GM18519 (cell line): Measurements from ENCODE around the gene TECPR2.

Experiments used
- ATAC-seq: cut with Tn5 transposase; IDR thresholded peaks from one replicate; pipeline ENCODE4 v1.9.1; 2021; ENCODE audit warnings: mild to moderate bottlenecking, moderate library complexity; ENCODE audit not compliant: unreplicated experiment, low FRiP score

TECPR2 gene

DNA sequence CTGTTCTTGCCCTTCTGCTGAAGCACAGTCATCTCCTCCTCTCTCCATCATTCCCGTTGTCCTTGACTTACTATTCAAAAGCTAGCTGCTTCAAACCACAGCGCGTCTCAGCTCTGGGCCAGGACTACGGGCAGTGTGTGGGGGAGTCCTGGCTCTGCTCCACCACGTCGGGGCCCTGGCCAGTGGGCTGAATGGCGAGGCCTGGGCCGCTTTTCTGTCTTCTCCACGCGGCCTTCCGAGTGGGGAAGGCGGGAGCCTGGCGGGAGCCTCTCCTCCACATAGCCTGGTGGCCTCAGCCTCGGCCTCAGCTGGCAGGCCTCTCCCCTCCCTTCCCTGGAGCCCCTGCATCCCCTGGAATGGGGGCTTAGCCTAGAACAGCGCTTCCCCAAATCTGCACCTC is 130.4 kb downstream of the TECPR2 start:
- ATAC-seq, result no peak

DNA sequence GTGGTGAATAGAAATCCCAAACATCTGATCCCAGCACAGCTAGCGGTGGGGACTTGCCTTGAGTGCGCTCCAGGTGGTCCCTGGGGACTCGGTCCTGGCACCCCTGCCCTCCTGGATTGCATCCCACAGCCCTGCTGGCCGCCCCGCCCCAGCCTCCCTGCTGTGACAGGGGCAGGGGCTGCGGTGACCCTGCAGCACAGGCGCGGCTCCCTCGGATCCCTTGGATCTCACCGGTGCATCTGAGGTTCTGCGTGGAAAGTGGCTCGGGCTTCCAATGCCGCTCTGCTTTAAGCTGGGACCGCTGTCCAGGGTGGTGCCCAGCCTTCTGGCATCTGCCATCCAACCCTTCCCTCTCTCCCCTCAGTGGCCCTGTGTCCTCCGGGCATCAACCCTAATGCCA is 130.8 kb downstream of the TECPR2 start:
- no peak for ATAC-seq

- no peak for ATAC-seq
Observed at GRCh38 chr14:102495491-102496330, 133.0 kb downstream of the TECPR2 start.

- no peak for ATAC-seq
Observed at GRCh38 chr14:102496331-102496691, 133.6 kb downstream of the TECPR2 start.

- no peak for ATAC-seq
Observed at GRCh38 chr14:102496958-102497744, 134.4 kb downstream of the TECPR2 start.

DNA sequence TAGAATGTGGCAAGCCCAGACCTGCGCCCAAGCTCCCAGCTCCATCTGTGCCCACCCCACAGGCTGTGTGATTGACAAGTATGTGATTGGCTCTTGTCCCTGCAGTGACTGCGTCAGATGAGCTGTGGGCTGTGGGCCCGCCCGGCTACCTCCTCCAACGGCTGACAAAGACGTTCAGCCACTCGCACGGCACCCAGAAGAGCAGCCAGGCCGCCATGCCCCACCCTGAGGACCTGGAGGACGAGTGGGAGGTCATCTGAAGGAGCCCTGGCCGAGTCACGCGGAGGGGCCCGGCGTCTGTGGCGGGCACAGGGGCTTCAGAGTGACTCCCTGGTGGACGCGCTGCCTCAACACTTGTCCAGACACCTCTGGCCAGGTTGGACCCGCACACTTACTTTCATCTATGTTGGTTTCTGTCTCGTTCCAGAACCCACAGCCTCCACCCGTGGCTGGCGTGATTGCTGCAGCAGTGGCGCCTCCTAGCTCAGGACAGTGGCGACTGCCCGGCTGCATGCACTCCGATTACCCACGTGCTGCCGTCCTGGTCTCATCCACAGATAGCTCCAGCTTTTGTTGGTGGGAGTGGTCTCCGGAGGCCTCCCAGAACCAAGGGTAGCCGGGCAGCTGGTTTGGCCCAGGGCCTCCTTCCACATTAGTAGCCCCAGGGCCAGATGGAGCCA is 135.4 kb downstream of the TECPR2 start:
- no peak for ATAC-seq

GRCh38 chr14:102498678-102499265 is 136.0 kb downstream of the TECPR2 start:
- no peak for ATAC-seq

DNA sequence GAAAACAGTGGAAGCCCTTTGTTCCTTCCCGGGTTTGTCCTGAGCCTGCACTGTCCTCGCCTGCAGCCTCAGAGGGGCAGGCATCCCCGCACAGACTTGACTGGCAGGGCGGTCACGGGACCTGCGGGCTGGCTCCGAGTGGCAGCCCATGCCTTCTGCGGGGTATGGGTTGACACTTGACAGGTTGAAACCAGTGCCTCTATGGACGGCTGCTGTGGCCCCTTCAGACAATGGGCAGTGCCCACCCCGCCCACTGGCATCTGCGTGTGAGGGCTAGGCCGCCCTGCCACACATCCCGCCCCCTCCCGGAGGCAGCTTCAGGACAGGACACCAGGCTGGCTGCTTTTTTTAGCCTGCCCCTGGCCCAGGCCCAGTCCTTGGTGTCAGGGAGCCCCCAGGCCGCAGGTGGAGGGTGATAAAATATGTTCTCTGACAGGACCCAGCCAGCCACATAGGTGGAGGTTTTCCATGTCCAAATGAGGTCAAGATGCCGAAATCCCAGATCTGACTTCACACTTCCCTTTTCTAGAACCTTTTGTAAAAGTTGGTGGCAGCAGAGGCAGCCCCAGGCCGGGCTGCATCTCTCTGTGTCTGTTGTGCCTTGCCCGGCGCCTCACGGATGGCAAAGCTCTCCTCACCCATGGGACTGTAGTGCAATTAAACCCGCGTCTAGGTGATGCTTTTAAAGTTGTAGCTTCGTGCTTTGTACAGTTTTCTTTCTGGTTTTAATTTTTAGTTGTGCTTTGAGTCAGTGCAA is 136.8 kb downstream of the TECPR2 start:
- ATAC-seq, result no peak

DNA sequence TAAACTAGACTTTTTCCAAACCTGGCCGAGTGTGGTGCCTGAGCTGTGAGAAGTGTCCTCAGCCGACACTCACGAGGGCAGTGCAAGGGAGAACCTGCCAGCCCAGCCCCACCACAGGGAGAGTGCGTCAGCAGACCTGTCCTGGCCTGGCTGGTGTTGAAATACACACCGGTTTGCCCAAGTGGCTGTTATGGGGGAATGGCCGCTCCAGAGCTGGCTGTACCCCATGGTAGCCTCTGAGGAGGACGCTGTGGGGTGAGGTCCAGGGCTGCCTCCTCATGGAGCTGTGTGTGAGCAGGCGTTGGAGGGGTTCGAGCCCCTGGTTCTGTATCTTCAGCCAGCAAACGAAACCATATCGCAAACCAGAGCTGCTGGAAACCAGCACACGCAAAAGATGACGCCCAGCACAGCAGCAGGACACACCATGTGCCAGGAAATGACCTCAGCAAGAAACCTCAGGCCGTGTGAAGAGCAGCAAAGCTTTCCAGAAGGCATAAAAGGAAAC is 137.5 kb downstream of the TECPR2 start:
- ATAC-seq, result no peak

DNA sequence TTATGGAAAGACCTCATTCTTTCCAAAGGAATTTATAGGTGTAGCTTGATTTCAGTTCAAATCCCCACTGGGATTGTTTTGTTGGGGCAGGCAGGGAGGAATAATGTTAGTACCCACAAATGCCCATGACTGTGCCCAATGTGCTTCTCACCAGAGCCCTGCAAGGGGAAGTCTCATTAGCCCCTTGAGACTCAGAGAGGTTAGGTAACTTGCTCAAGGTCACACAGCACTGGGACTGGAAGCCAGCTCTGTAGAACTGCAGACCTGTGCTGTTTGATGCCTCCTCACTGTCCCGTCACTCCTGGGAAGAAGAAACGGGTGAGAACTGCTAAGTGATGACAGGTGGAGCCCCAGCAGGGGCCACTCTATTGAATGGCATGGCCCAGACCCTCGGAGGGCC is 138.0 kb downstream of the TECPR2 start:
- no peak for ATAC-seq

DNA sequence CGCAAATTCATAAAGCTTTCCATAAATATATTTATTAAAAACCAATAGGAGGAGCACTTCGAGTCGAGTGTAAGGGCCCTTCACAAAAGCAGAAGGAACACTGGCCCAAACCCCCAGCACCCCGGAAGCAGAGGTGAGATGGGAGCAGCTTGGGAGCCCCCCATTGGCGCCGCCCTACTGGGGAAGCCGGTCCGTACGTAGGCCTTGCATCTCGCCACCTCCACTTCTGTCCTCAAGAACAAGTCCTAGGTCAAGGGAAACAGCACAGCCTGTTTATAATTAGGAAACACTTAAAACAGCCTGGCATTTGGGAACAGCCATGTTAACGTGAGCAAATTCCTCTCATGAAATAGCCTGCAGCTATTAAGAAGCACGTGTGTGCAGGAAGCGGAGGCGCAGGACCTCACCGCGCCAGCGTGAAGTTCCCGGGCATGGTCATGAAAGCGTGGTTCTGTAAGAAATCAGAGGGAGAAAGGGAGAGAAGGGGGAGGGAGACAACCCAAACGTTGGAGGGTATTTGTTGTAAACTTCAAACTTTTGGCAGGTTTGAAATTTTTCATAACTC is 139.1 kb downstream of the TECPR2 start:
- no peak for ATAC-seq

GRCh38 chr14:102502571-102502970 is 139.8 kb downstream of the TECPR2 start:
- ATAC-seq, result no peak

DNA sequence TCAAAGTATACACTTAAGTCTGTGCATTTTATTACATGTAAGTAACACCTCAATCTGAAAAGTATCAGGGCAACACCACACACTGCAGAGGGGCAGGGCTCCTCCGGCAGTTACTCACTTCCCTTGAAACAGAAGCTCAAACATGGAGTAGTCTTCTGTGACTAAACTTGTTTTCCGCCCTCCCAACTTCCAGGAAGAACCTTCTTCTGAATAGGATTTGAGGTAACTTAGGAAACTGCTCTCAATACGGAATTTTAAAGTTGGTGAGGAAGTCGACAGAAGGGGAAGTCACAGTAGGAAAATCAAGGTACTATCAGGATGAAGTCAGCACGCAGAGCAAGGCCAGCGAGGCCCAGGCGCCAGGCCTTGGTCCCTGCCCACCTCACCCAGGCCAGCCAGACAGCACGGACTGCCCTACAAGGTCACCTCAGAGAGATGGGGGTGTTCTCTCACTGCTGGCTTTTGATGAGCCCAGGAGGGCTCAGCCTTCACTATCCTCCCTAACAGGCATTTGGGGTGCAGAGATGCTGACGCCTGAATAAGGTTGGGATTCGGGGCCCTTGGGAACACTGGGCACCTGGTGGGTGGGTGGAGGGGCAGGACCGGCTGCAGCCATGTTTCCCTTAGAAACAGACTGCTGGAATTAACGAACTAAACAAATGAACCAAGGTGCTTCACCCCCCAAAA is 141.0 kb downstream of the TECPR2 start:
- ATAC-seq, result no peak

DNA sequence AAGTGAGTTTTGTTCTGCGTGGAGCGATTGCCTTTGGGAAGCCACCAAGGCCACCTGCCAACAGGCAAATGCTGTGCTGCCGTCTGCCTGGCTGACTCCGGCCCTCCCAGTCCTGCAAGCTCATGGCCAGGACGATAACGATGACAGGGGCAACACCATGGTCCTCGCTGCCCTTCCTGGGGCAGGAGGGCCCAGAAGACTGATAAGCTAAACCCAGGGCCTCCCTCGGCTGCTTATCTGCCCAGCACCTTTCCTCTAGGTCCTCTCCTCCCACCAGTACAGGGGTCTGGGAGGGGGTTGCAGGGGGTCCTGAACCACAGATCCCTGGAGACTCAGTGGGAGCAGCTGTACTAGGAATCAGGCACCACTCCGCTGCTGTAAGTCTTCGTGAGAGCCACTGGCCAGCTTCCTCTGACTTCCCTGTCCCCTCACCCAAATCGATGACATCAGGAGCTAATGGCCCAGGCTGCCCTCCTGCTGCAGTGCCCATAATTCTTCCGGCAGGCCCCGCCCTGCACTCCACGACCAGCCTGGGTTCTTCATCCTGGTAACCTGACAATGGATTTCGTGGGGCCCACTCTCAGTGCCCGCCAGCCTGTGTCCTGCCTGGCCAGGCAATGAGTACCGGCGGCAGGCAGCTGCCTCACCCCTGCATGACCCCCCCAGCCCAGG is 141.7 kb downstream of the TECPR2 start:
- no peak for ATAC-seq

DNA sequence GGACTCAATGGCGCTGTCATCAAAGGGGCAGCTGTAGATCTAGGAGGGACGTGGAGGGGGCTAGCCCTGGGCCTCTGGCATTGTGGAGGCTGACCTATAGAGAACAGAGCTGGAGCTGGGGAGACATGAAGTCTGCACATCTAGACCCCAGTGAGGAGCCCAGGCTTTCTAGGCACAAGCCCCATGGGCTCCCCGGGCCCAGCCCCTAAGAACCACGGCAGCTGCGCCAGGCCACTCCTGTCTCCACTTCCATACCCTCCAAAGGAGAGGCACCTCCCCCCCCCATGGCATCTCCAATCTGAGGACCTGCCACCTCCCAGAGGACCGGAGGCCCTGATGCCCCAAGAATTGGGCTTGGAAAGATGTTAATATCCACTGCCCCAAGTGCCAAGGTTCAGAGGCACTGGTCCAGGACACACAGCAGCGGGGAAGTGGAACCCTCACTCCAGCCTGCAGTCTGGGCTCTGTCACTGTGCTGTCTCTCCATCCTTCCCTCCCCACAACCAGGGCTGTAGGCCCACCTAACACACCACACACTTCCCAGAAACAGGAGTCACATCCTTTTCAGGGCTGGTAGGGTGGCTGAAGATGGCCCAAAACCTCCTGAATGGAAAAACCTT is 142.4 kb downstream of the TECPR2 start:
- ATAC-seq, result no peak

DNA sequence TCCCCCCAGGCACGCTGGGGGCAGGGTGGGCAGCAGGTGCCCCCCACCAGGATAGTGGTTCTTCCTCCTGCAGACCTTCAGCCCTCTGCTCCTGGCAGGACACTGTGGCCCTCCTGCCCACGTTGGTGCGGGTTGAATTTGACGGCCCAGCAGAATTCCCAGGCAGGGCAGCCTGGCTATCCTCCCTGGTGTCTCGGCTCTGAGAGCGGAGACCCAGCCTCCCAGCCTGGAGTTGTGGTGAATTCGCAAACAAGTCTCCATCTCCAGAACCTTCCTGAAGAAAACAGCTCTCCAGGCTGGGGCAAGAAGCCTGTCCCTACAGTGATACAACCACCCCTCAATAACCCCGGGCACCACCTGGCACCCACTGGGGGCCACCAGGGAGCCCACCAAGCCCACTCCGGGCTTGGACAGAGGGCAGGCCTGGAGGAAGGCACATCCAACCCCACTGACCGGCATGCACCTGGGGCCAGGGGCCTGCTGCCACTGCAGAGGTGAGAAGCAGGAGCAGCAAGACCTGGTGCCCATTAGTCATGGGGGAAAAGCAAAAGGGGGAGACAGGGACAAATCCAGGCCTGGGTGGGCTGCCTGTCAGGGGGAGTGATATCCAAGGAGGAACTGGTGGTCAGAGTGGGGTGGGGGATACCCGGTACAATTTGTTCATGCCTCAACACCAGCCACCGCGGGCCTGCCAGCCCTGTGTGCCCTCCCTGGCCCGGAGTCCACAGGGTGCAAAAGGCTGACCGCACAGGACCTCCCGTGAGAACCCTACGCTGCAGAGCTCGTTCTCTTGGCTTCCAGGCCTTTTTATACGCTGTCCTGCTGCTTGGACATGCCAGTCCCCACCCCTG is 143.3 kb downstream of the TECPR2 start:
- ATAC-seq, result no peak

- ATAC-seq, result no peak
Observed at GRCh38 chr14:102506626-102506925, 143.8 kb downstream of the TECPR2 start.
